ENCODE data around the gene LOXHD1. TPM values are rescaled to one million over a fixed set of nuclear protein-coding genes. Genes with fewer than 3 reads are reported as not detected.

The LOXHD1 gene
- total and polyA plus RNA-seq, 2 experiments from 2014 or later, result 0.21 TPM; not detected in 1

DNA sequence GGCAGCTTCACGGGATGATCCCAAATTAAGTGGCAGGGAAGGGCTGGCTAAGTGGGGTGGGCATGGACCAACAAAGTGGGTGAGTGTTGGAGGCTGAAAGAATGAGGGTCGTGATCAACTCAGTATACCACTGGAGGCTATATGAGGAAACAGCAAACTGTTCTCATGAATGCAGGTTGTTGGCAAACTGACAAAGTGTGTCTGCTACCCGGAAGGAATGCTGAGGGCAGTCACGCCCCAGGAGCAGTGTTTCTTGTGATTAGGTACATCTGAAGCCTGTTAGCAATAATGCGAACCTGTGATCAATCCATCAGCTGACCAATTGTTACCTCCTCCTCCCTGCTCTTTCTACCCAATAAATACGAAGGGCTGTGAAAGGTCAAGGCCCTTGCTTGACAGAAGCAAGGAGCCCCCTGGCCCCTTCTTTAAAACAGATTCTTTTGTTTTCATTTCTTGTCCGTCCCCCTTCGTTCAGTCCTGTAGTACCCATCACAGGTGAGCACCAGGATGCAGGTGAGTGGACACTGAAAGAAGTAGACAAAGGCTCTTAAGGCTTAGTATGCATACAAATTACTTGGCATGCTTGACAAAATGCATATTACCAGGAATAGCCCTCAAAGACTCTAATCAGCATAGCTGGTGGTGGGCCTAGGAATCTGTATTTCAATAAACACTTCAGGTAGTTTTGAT, 67.9 kb downstream of the LOXHD1 start:
- no peak for DNase-seq (ENCODE audit: low read depth in 1 of 2, low spot score in 1 of 2)
- Histone ChIP-seq H3K4me1 (ENCODE audit: low read depth) (peaks cover 26% of the 10 kb centered on the region), H3K27me3 (no peaks in the 10 kb centered on the region), H3K27ac (no peak overlapping the region), H3K4me3 (no peak overlapping the region), H3K36me3 (no peaks in the 10 kb centered on the region), H3K9me3 (ENCODE audit: low read depth) (no peaks in the 10 kb centered on the region)
- TF ChIP-seq, protein P1, sequence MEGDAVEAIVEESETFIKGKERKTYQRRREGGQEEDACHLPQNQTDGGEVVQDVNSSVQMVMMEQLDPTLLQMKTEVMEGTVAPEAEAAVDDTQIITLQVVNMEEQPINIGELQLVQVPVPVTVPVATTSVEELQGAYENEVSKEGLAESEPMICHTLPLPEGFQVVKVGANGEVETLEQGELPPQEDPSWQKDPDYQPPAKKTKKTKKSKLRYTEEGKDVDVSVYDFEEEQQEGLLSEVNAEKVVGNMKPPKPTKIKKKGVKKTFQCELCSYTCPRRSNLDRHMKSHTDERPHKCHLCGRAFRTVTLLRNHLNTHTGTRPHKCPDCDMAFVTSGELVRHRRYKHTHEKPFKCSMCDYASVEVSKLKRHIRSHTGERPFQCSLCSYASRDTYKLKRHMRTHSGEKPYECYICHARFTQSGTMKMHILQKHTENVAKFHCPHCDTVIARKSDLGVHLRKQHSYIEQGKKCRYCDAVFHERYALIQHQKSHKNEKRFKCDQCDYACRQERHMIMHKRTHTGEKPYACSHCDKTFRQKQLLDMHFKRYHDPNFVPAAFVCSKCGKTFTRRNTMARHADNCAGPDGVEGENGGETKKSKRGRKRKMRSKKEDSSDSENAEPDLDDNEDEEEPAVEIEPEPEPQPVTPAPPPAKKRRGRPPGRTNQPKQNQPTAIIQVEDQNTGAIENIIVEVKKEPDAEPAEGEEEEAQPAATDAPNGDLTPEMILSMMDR (IDR thresholded peaks at IDR 0.05; ENCODE audit: low read depth, low read length), result no peak

DNA sequence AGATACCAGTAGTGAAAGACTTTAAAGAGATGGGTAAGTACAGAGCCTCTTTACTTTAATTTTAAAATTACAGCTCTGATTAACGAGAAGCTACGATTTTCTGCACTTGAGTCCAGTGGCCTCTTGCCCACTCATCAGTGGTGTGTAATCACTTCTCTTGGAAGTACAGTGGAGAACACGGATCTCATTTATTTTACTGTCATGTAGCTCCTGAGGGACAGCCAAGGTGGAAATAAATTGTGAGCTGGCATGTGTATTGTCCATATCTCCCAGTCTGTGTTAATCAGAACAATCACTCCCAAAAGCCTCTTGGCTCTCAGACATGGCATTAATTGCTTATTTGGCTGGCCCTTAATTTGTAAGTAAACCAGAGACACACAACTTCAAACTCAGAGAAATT, 69.4 kb downstream of the LOXHD1 start:
- no peaks in the 10 kb centered on the region for H3K27me3 ChIP-seq
- peaks cover 26% of the 10 kb centered on the region for H3K4me1 ChIP-seq (ENCODE audit: low read depth)
- no peaks in the 10 kb centered on the region for H3K36me3 ChIP-seq
- no peak overlapping the region for H3K27ac ChIP-seq
- no peak for DNase-seq (ENCODE audit: low read depth in 1 of 2, low spot score in 1 of 2)
- no peak overlapping the region for H3K4me3 ChIP-seq
- TF ChIP-seq, protein P1 (IDR thresholded peaks at IDR 0.05; ENCODE audit: low read depth, low read length), result no peak
- no peaks in the 10 kb centered on the region for H3K9me3 ChIP-seq (ENCODE audit: low read depth)

DNA sequence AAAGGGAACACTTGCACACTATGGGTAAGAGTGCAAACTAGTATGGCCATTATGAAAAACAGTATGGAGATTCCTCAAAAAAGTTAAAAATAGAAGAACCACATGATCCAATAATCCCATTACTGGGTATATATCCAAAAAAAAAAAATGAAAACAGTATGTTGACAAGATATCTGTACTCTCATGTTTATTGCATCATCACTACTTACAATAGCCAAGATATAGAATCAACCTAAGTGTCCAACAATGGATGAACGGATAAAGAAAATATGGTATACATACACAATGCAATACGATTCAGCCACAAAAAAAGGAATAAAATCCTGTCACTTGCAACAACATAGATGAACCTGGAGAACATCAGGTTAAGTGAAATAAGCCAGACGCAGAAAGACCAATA, 73.3 kb downstream of the LOXHD1 start:
- H3K4me1 ChIP-seq (ENCODE audit: low read depth), result peaks cover 15% of the 10 kb centered on the region
- no peaks in the 10 kb centered on the region for H3K9me3 ChIP-seq (ENCODE audit: low read depth)
- no peak overlapping the region for H3K4me3 ChIP-seq
- no peaks in the 10 kb centered on the region for H3K36me3 ChIP-seq
- no peak overlapping the region for H3K27ac ChIP-seq
- no peaks in the 10 kb centered on the region for H3K27me3 ChIP-seq
- DNase-seq (ENCODE audit: low read depth in 1 of 2, low spot score in 1 of 2), result no peak
- TF ChIP-seq, protein P1 (IDR thresholded peaks at IDR 0.05; ENCODE audit: low read depth, low read length), result no peak

DNA sequence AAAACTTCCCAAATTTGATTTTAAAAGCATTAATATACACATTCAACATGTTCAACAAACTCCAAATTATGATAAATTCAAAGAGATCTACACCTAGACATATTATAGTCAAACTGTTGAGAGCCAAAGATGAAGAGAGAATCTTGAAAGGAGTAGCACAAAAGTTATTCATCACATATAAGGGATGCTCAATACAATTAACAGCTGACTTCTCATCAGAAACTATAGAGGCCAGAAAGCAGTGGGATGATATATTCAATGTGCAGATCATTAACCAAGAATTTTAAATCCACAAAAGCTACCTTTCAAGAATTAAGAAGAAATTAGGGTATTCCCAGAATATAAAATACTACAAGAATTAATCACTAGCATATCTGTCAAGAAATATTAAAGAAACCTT, 75.4 kb downstream of the LOXHD1 start:
- Histone ChIP-seq H3K27ac (no peak overlapping the region), H3K9me3 (ENCODE audit: low read depth) (no peaks in the 10 kb centered on the region), H3K27me3 (no peaks in the 10 kb centered on the region), H3K36me3 (no peaks in the 10 kb centered on the region), H3K4me3 (no peak overlapping the region), H3K4me1 (ENCODE audit: low read depth) (no peaks in the 10 kb centered on the region)
- no peak for DNase-seq (ENCODE audit: low read depth in 1 of 2, low spot score in 1 of 2)
- TF ChIP-seq, protein P1 (IDR thresholded peaks at IDR 0.05; ENCODE audit: low read depth, low read length), result no peak

DNA sequence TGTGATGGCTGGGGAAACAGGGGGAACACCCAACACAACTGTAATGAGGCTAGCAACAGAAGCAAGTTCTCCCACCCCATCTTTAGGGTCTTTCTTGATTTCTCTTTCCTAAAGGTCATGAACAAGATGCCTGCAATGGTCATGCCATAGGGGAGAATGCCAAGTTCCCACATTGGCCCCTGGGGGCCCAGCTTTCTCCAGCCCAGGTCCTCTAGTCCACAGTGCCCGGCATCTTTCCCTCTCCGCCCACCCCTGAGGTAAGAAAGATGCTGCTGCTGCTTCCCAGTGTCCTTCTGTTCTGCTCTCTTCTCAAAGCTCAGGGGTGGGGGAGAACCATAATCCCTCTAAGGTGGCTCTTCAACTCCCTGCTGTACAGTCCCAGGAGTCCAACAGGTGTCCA, 78.0 kb downstream of the LOXHD1 start:
- no peaks in the 10 kb centered on the region for H3K36me3 ChIP-seq
- H3K4me1 ChIP-seq (ENCODE audit: low read depth), result peaks cover 5% of the 10 kb centered on the region
- H3K9me3 ChIP-seq (ENCODE audit: low read depth), result no peaks in the 10 kb centered on the region
- DNase-seq (ENCODE audit: low read depth in 1 of 2, low spot score in 1 of 2), result no peak
- H3K27ac ChIP-seq, result no peak overlapping the region
- TF ChIP-seq, protein P1 (IDR thresholded peaks at IDR 0.05; ENCODE audit: low read depth, low read length), result no peak
- H3K4me3 ChIP-seq, result no peak overlapping the region
- H3K27me3 ChIP-seq, result no peaks in the 10 kb centered on the region
